ENCODE results near the gene PDCD2L. TPM values are rescaled to one million over a fixed set of nuclear protein-coding genes. Genes with fewer than 3 reads are reported as not detected.
A peak's percentile ranks its signal among the peaks of the same experiment; 100 is the strongest.

The PDCD2L gene
- total RNA-seq, 1 donor from 2014 or later: 24.5 TPM

GRCh38 chr19:34402074-34402600 lies 2.1 kb upstream of the PDCD2L start:
- Histone ChIP-seq H3K4me3 (ENCODE audit: low read depth, low read length) (no peak overlapping the region), H3K36me3 (ENCODE audit: control insufficient read depth, insufficient read depth, low read length) (peaks cover 15% of the 10 kb centered on the region), H3K27me3 (ENCODE audit: control insufficient read depth, insufficient read depth, low read length) (no peaks in the 10 kb centered on the region)
- DNase-seq (ENCODE audit: low read depth) (no peak), FAIRE-seq (no peak)
- TF ChIP-seq, protein P1, sequence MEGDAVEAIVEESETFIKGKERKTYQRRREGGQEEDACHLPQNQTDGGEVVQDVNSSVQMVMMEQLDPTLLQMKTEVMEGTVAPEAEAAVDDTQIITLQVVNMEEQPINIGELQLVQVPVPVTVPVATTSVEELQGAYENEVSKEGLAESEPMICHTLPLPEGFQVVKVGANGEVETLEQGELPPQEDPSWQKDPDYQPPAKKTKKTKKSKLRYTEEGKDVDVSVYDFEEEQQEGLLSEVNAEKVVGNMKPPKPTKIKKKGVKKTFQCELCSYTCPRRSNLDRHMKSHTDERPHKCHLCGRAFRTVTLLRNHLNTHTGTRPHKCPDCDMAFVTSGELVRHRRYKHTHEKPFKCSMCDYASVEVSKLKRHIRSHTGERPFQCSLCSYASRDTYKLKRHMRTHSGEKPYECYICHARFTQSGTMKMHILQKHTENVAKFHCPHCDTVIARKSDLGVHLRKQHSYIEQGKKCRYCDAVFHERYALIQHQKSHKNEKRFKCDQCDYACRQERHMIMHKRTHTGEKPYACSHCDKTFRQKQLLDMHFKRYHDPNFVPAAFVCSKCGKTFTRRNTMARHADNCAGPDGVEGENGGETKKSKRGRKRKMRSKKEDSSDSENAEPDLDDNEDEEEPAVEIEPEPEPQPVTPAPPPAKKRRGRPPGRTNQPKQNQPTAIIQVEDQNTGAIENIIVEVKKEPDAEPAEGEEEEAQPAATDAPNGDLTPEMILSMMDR (IDR thresholded peaks at IDR 0.05; ENCODE audit: insufficient read depth, low read length, severe bottlenecking): no peak

- FAIRE-seq: no peak
- no peaks in the 10 kb centered on the region for H3K27me3 ChIP-seq (ENCODE audit: control insufficient read depth, insufficient read depth, low read length)
- peaks cover 13% of the 10 kb centered on the region for H3K36me3 ChIP-seq (ENCODE audit: control insufficient read depth, insufficient read depth, low read length)
- TF ChIP-seq, protein P1 (IDR thresholded peaks at IDR 0.05; ENCODE audit: insufficient read depth, low read length, severe bottlenecking): no peak
- peak overlapping the region; percentile 97 for H3K4me3 ChIP-seq (ENCODE audit: low read depth, low read length)
- DNase-seq (ENCODE audit: low read depth): no peak
Measured at GRCh38 chr19:34403784-34404108, 453 bp upstream of the PDCD2L start.

DNA sequence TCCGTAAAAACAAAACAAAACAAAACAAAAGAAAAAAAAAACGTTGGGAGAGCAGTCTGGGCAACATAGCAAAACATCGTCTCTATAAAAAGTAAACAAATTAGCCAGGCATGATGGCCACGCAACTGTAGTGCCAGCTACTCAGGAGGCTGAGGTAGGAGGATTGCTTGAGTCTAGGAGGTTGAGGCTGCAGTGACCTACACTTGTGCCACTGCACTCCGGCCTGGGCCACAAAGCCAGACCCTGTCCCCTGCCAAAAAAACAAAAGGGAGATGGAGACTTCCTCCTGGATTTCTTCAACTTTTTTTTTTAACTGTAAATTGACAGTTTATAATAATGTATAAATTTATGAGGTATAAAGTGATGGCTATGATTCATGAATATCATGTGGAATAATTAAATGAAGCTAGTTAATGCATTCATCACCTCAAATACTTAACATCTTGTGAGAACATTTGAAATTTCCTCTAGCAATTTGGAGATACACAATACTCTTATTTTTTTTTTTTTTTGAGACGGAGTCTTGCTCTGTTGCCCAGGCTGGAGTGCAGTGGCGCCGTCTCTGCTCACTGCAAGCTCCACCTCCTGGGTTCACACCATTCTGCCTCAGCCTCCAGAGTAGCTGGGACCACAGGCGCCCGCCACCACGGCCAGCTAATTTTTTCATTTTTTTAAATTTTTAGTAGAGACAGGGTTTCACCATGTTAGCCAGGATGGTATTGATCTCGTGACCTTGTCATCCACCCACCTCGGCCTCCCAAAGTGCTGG lies 1.9 kb downstream of the PDCD2L start:
- TF ChIP-seq, protein P1 (IDR thresholded peaks at IDR 0.05; ENCODE audit: insufficient read depth, low read length, severe bottlenecking): no peak
- H3K27me3 ChIP-seq (ENCODE audit: control insufficient read depth, insufficient read depth, low read length): no peaks in the 10 kb centered on the region
- H3K4me3 ChIP-seq (ENCODE audit: low read depth, low read length): no peak overlapping the region
- DNase-seq (ENCODE audit: low read depth) (no peak), FAIRE-seq (no peak)
- H3K36me3 ChIP-seq (ENCODE audit: control insufficient read depth, insufficient read depth, low read length): peaks cover 5% of the 10 kb centered on the region

- Histone ChIP-seq H3K36me3 (ENCODE audit: control insufficient read depth, insufficient read depth, low read length) (peaks cover 7% of the 10 kb centered on the region), H3K27me3 (ENCODE audit: control insufficient read depth, insufficient read depth, low read length) (no peaks in the 10 kb centered on the region), H3K4me3 (ENCODE audit: low read depth, low read length) (no peak overlapping the region)
- TF ChIP-seq, protein P1 (IDR thresholded peaks at IDR 0.05; ENCODE audit: insufficient read depth, low read length, severe bottlenecking): no peak
- no peak for FAIRE-seq
- no peak for DNase-seq (ENCODE audit: low read depth)
Measured at GRCh38 chr19:34408411-34408810, 4.2 kb downstream of the PDCD2L start.

DNA sequence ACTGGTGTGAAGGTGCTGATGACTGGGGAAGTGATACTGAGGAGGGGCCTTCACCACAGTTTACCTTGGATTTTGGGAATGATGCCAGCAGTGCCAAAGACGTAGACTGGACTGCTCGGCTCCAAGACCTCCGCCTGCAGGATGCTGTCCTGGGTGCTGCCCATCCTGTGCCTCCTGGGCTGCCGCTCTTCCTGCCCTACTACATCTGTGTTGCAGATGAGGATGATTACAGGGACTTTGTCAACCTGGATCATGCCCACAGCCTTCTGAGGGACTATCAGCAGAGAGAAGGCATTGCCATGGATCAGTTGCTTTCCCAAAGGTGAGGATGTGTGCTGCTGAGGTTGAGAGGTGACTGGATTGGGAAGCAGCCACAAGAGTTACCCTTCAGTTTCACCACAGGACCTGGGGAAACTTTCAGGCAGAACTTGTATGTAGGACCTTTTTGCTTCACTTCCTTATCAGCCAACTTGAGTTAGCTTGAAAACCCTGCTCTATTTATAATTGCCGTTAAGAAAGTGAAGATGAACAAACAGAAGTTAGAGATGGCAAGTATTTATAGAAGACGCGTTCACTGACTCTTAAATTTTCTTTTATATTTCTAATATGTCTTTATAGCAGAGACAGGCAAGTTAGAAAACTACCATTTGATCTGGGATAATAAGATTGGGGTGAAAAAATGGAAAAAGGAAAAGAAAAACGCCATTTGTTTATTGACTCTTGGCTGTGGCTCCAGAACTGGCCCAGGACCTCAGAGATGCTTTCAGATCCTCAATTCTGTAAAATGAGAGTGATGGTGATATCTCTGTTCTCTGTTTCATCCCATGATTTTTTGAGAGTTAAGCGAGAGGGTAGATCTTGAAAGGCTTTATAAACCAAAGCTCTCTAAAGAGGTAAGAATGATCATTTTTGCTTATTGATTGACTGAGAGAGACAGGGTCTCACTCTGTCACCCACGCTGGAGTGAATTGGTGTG lies 5.3 kb downstream of the PDCD2L start:
- H3K4me3 ChIP-seq (ENCODE audit: low read depth, low read length): no peak overlapping the region
- TF ChIP-seq, protein P1 (IDR thresholded peaks at IDR 0.05; ENCODE audit: insufficient read depth, low read length, severe bottlenecking): no peak
- peaks cover 7% of the 10 kb centered on the region for H3K36me3 ChIP-seq (ENCODE audit: control insufficient read depth, insufficient read depth, low read length)
- H3K27me3 ChIP-seq (ENCODE audit: control insufficient read depth, insufficient read depth, low read length): no peaks in the 10 kb centered on the region
- DNase-seq (ENCODE audit: low read depth): no peak
- no peak for FAIRE-seq
